H9 (cell line): ENCODE results near the gene RPS6KB1. TPM values are rescaled to one million over a fixed set of nuclear protein-coding genes. Genes with fewer than 3 reads are reported as not detected.
A peak's percentile ranks its signal among the peaks of the same experiment; 100 is the strongest.

Experiments used
- DNase-seq: peaks from one replicate; pipeline ENCODE4 v3.0.0-alpha.2; 2017
- H2AFZ ChIP-seq: one replicate; pipeline ENCODE4 v1.6.1; 2013; ENCODE audit warnings: mild to moderate bottlenecking, low read length, control low read depth, moderate library complexity
- H2AK5ac ChIP-seq: 2 replicates; pipeline ENCODE4 v1.6.1; 2013; ENCODE audit warnings: low read length, control low read depth, mixed read lengths; ENCODE audit not compliant: insufficient read length
- H2BK120ac ChIP-seq: one replicate; pipeline ENCODE4 v1.6.1; 2013; ENCODE audit warnings: low read depth, mild to moderate bottlenecking, low read length, control low read depth, inconsistent platforms; ENCODE audit not compliant: poor library complexity, severe bottlenecking
- H2BK12ac ChIP-seq: 2 replicates; pipeline ENCODE4 v1.6.1; 2013; ENCODE audit warnings: low read length, control low read depth, mixed read lengths, low read depth; ENCODE audit not compliant: insufficient read length
- H2BK15ac ChIP-seq: 2 replicates; pipeline ENCODE4 v1.6.1; 2013; ENCODE audit warnings: low read depth, low read length, control low read depth
- H2BK20ac ChIP-seq: one replicate; pipeline ENCODE4 v1.6.1; 2013; ENCODE audit warnings: low read depth, mild to moderate bottlenecking, low read length, control low read depth, inconsistent platforms; ENCODE audit not compliant: poor library complexity, severe bottlenecking
- H2BK5ac ChIP-seq: 2 replicates; pipeline ENCODE4 v1.6.1; 2013; ENCODE audit warnings: low read length, control low read depth, mixed read lengths; ENCODE audit not compliant: insufficient read length
- H3K14ac ChIP-seq: 2 replicates; pipeline ENCODE4 v1.6.1; 2013; ENCODE audit warnings: low read length, control low read depth; ENCODE audit not compliant: insufficient read depth
- H3K18ac ChIP-seq: 2 replicates; pipeline ENCODE4 v1.6.1; 2013; ENCODE audit warnings: low read depth, mild to moderate bottlenecking, mixed read lengths, low read length, control low read depth; ENCODE audit not compliant: insufficient read length
- H3K23ac ChIP-seq: 2 replicates; pipeline ENCODE4 v1.6.1; 2013; ENCODE audit warnings: low read length, control low read depth, mixed read lengths, low read depth; ENCODE audit not compliant: insufficient read length
- H3K23me2 ChIP-seq: 2 replicates; pipeline ENCODE4 v1.6.1; 2013; ENCODE audit warnings: low read depth, mild to moderate bottlenecking, mixed read lengths, low read length, control low read depth; ENCODE audit not compliant: insufficient read length, poor library complexity, severe bottlenecking
- H3K27ac ChIP-seq: 2 replicates; pipeline ENCODE4 v1.5.1; 2013; ENCODE audit warnings: low read length, control low read depth, mixed read lengths, low read depth; ENCODE audit not compliant: insufficient read length
- H3K27me3 ChIP-seq: 2 replicates; pipeline ENCODE4 v1.6.1; 2013; ENCODE audit warnings: low read length, control low read depth, inconsistent platforms; ENCODE audit not compliant: insufficient read depth
- H3K4ac ChIP-seq: 2 replicates; pipeline ENCODE4 v1.6.1; 2013; ENCODE audit warnings: low read depth, mild to moderate bottlenecking, control low read depth, inconsistent platforms, low read length, moderate library complexity
- H3K4me1 ChIP-seq: 2 replicates; pipeline ENCODE4 v1.6.1; 2013; ENCODE audit warnings: low read length, control low read depth, inconsistent platforms; ENCODE audit not compliant: insufficient read depth
- H3K4me2 ChIP-seq: 2 replicates; pipeline ENCODE4 v1.6.1; 2013; ENCODE audit warnings: low read length, control low read depth, mixed read lengths; ENCODE audit not compliant: insufficient read length, insufficient read depth
- H3K56ac ChIP-seq: 2 replicates; pipeline ENCODE4 v1.6.1; 2013; ENCODE audit warnings: low read depth, mild to moderate bottlenecking, mixed read lengths, low read length, control low read depth; ENCODE audit not compliant: insufficient read length
- H3K79me1 ChIP-seq: 2 replicates; pipeline ENCODE4 v1.6.1; 2013; ENCODE audit warnings: low read depth, mild to moderate bottlenecking, moderate library complexity, low read length, control low read depth, inconsistent platforms; ENCODE audit not compliant: insufficient read depth, poor library complexity, severe bottlenecking
- H3K79me2 ChIP-seq: 2 replicates; pipeline ENCODE4 v1.6.1; 2013; ENCODE audit warnings: low read length, control low read depth, inconsistent platforms; ENCODE audit not compliant: insufficient read depth
- H3K9ac ChIP-seq: 2 replicates; pipeline ENCODE4 v1.6.1; 2013; ENCODE audit warnings: low read length, control low read depth, mixed read lengths; ENCODE audit not compliant: insufficient read length; ENCODE audit errors: extremely low read depth
- H3K9me3 ChIP-seq: one replicate; pipeline ENCODE4 v1.6.1; 2013; ENCODE audit warnings: low read depth, low read length, inconsistent platforms; ENCODE audit not compliant: control insufficient read depth
- H3T11ph ChIP-seq: one replicate; pipeline ENCODE4 v1.6.1; 2013; ENCODE audit warnings: mild to moderate bottlenecking, low read length, control low read depth, inconsistent platforms
- H4K20me1 ChIP-seq: one replicate; pipeline ENCODE4 v1.6.1; 2013; ENCODE audit not compliant: control insufficient read depth, insufficient read length, insufficient read depth
- H4K5ac ChIP-seq: 2 replicates; pipeline ENCODE4 v1.6.1; 2013; ENCODE audit warnings: low read depth, mild to moderate bottlenecking, mixed read lengths, low read length, control low read depth; ENCODE audit not compliant: insufficient read length
- H4K8ac ChIP-seq: replicated peaks from 2 replicates; pipeline ENCODE4 v1.6.1; 2013; ENCODE audit warnings: low read length, control low read depth, mixed read lengths, low read depth; ENCODE audit not compliant: insufficient read length
- H4K91ac ChIP-seq: 2 replicates; pipeline ENCODE4 v1.6.1; 2013; ENCODE audit warnings: low read depth, mild to moderate bottlenecking, moderate library complexity, mixed read lengths, low read length, control low read depth; ENCODE audit not compliant: insufficient read length
- H3K27ac Mint-ChIP-seq, 3 experiments: 2 replicates in 2 of 3; 3 replicates in 1 of 3; pipeline ENCODE4 v1.8.0; 2020 to 2021; ENCODE audit warnings: mixed read lengths in 3 of 3, mild to moderate bottlenecking in 1 of 3, moderate library complexity in 1 of 3
- H3K27me3 Mint-ChIP-seq: 2 replicates; pipeline ENCODE4 v1.8.0; 2021; ENCODE audit warnings: low read depth, mild to moderate bottlenecking, moderate library complexity, mixed read lengths
- H3K36me3 Mint-ChIP-seq, 3 experiments: 2 replicates in 2 of 3; 3 replicates in 1 of 3; pipeline ENCODE4 v1.8.0; 2020 to 2021; ENCODE audit warnings: low read depth in 3 of 3, mixed read lengths in 3 of 3; ENCODE audit not compliant: insufficient read depth in 1 of 3
- H3K4me1 Mint-ChIP-seq, 2 experiments: 2 replicates each; pipeline ENCODE4 v1.8.0; 2020; ENCODE audit warnings: mixed read lengths in 2 of 2
- H3K4me3 Mint-ChIP-seq, 2 experiments: 2 replicates in 1 of 2; 3 replicates in 1 of 2; pipeline ENCODE4 v1.8.0; 2020 to 2021; ENCODE audit warnings: mild to moderate bottlenecking in 2 of 2, mixed read lengths in 2 of 2, moderate library complexity in 1 of 2
- H3K9me3 Mint-ChIP-seq, 2 experiments: 2 replicates in 1 of 2; 3 replicates in 1 of 2; pipeline ENCODE4 v1.8.0; 2020; ENCODE audit warnings: mild to moderate bottlenecking in 2 of 2, mixed read lengths in 2 of 2, moderate library complexity in 1 of 2
- CTCF ChIP-seq: fragments of 200-600 bp; sonication (generic); conservative IDR thresholded peaks from 3 replicates; pipeline ENCODE4 v1.8.0; 2021; ENCODE audit warnings: antibody characterized with exemption, mild to moderate bottlenecking
- WGBS: extraction: QIAGEN DNeasy Blood & Tissue Kit; methylation state at CpG from one replicate; pipeline ENCODE4 v1.1.7; 2013; ENCODE audit warnings: missing lambda C conversion rate, low lambda C conversion rate, mixed read lengths; ENCODE audit not compliant: insufficient read length; ENCODE audit errors: extremely low coverage; 5-methylcytosine and 5-hydroxymethylcytosine counted together
- long read RNA-seq: library from polyadenylated mRNA; unstranded; transcript quantifications from one replicate; pipeline ENCODE4 v2.0.0, GENCODE V29; 2020
- total RNA-seq: library from RNA; stranded (reverse); gene quantifications from 2 replicates; pipeline ENCODE4 v1.2.1, GENCODE V29; 2021

RPS6KB1 gene
- 28.7 and 36.1 TPM in 2 replicates for total RNA-seq
- long read RNA-seq, full-length matches to known transcripts = 129 of 151 reads
- long read RNA-seq, partial matches to known transcripts = 2 of 151 reads
- long read RNA-seq, other reads (novel, unspliced or antisense) = 20 of 151 reads

- H3T11ph ChIP-seq = no peak within 1 kb of the TSS
- H2BK120ac ChIP-seq = no peak within 1 kb of the TSS
- peak within 1 kb of the TSS; percentile 38; the same call in 1 of the 2 replicates for H3K14ac ChIP-seq
- no peak within 1 kb of the TSS for H2BK5ac ChIP-seq
- no peak within 1 kb of the TSS for H3K27ac ChIP-seq
- no peak within 1 kb of the TSS for H4K8ac ChIP-seq
- H3K79me2 ChIP-seq = peaks cover 5% of the 10 kb centered on the region; the same call in 1 of the 2 replicates
- H3K9me3 ChIP-seq = no peaks in the 10 kb centered on the region
- H2BK20ac ChIP-seq = no peak within 1 kb of the TSS
- no peaks in the 10 kb centered on the region for H3K4me1 ChIP-seq
- peak within 1 kb of the TSS; percentile 69 for H3K9ac ChIP-seq
- no peaks in the 10 kb centered on the region; the same call in 1 of the 2 replicates for H3K27me3 ChIP-seq
- H4K91ac ChIP-seq = no peak within 1 kb of the TSS
- no peak within 1 kb of the TSS for H2AK5ac ChIP-seq
- no peaks in the 10 kb centered on the region for H3K79me1 ChIP-seq
- Mint-ChIP-seq H3K27me3 (no peaks in the 10 kb centered on the region; the same call in 1 of the 2 replicates), H3K9me3 (no peaks in the 10 kb centered on the region), H3K27ac (peak within 1 kb of the TSS in 2 of 3 experiments; percentile 92 to 95; a peak in 5 of 7 replicates), H3K4me1 (peaks cover 8 to 13% of the 10 kb centered on the region in 2 experiments), H3K4me3 (peak within 1 kb of the TSS; percentile 93 to 99), H3K36me3 (peaks cover 6 to 18% (median 17%) of the 10 kb centered on the region in 3 experiments; a peak in 6 of 7 replicates)
- H2BK15ac ChIP-seq = no peak within 1 kb of the TSS
- H3K4me2 ChIP-seq = peak within 1 kb of the TSS; percentile 71
- no peak within 1 kb of the TSS for H3K18ac ChIP-seq
- WGBS = no CpG with 5 or more reads among the region's 61 CpGs
- DNase-seq = peak; percentile 99
- no peak within 1 kb of the TSS for H4K5ac ChIP-seq
- no peak within 1 kb of the TSS for H2BK12ac ChIP-seq
- no peak within 1 kb of the TSS for H3K23ac ChIP-seq
- no peaks in the 10 kb centered on the region for H3K23me2 ChIP-seq
- no peak for TF ChIP-seq CTCF
- no peaks in the 10 kb centered on the region for H4K20me1 ChIP-seq
- H3K4ac ChIP-seq = no peak within 1 kb of the TSS
- no peak within 1 kb of the TSS for H2AFZ ChIP-seq
- H3K56ac ChIP-seq = no peak within 1 kb of the TSS
Observed at GRCh38 chr17:59892924-59893675, at the start of gene RPS6KB1, which contains the start of gene TUBD1. Gene RPS6KB1, plus strand, starts transcription at chr17:59893121. Its CDS starts 64 bp downstream, at chr17:59893185. Gene TUBD1, minus strand, starts transcription at chr17:59892943. Its CDS starts 1,941 bp downstream, at chr17:59891002.
